HG02798 (cell line): ENCODE measurements around the gene NUMBL.
"Not testable (repeated sequence)": the region's sequence is repeated elsewhere in the genome, so short reads cannot be mapped to it uniquely, and the experiment has no call there.

ENCODE experiments used
- ATAC-seq: cut with Tn5 transposase; IDR thresholded peaks from one replicate; pipeline ENCODE4 v1.9.1; 2021; ENCODE audit warnings: mild to moderate bottlenecking; ENCODE audit not compliant: unreplicated experiment, poor library complexity

Gene NUMBL

GRCh38 chr19:40639638-40639982, 50.8 kb downstream of the NUMBL start:
- ATAC-seq: no peak

DNA sequence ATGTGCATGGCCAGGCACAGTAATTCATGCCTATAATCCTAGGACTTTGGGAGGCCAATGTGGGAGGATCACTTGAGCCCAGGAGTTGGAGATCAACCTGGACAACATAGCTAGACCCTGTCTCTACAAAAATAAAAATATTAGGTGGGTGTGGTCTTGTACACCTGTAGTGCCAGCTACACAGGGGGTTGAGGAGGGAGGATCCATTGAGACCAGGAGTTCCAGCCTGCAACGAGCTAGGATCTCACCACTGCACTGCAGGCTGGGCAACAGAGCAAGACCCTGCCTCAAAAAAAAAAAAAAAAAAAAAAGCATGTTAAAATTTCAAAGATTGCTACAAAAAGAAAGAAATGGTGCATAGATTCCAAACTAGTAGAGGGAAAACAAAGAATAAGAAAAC, 52.1 kb downstream of the NUMBL start:
- ATAC-seq: no peak

GRCh38 chr19:40633207-40633606, 57.2 kb downstream of the NUMBL start:
- no peak for ATAC-seq

GRCh38 chr19:40632311-40633036, 58.0 kb downstream of the NUMBL start:
- ATAC-seq: no peak

GRCh38 chr19:40630571-40631160, 59.8 kb downstream of the NUMBL start:
- no peak for ATAC-seq

DNA sequence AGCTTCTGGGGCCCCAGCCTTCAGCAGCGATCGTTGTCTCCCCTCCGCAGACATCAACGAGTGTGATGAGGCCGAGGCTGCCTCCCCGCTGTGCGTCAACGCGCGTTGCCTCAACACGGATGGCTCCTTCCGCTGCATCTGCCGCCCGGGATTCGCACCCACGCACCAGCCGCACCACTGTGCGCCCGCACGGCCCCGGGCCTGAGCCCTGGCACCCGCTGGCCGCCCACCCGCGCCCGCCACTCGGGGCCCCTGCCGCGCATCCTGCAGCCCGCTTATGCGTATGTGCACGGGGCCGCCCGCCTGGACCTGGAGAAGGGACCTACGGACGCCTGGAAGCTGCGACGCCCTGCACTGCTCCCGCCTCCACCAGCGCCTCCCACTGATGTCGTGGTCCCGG, 61.1 kb downstream of the NUMBL start:
- no peak for ATAC-seq

DNA sequence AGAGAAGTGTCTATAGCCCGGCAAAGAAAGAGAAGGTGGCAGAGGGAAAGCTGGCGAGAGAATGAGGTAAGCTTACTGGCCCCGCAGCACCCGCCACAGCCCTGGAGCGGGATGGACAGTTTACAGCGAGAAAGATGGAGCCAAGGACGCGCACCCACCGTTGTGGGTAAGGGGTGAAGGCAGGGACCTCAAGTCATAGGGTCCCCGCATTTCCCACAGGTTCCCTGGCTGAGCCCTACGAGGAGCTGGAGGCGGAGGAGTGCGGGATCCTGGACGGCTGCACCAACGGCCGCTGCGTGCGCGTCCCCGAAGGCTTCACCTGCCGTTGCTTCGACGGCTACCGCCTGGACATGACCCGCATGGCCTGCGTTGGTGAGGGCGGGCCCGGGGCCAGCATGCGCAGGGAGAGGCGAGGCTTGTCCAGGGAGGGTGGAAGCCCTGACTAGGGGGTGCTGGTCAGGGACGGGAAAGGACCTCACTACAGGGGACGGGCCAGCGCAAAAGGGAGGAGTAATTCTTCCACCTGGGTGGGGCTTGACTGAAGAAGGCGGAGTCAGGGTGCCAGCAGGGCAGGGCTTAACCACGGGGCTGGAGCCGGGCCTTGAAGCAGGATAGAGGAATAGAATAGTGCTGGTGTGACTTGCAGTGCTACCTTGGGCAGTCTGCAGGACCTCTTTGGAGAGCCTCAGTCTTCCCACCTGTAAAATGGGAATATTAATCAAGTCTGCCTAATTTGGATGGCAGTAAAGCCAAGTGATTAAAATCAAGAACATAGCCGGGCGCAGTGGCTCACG, 62.8 kb downstream of the NUMBL start:
- no peak for ATAC-seq

DNA sequence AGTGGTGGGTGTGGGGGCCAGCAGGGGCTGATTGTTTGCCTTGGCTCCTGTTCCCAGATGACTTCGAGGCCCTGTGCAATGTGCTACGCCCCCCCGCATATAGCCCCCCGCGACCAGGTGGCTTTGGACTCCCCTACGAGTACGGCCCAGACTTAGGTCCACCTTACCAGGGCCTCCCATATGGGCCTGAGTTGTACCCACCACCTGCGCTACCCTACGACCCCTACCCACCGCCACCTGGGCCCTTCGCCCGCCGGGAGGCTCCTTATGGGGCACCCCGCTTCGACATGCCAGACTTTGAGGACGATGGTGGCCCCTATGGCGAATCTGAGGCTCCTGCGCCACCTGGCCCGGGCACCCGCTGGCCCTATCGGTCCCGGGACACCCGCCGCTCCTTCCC, 63.5 kb downstream of the NUMBL start:
- ATAC-seq: no peak

DNA sequence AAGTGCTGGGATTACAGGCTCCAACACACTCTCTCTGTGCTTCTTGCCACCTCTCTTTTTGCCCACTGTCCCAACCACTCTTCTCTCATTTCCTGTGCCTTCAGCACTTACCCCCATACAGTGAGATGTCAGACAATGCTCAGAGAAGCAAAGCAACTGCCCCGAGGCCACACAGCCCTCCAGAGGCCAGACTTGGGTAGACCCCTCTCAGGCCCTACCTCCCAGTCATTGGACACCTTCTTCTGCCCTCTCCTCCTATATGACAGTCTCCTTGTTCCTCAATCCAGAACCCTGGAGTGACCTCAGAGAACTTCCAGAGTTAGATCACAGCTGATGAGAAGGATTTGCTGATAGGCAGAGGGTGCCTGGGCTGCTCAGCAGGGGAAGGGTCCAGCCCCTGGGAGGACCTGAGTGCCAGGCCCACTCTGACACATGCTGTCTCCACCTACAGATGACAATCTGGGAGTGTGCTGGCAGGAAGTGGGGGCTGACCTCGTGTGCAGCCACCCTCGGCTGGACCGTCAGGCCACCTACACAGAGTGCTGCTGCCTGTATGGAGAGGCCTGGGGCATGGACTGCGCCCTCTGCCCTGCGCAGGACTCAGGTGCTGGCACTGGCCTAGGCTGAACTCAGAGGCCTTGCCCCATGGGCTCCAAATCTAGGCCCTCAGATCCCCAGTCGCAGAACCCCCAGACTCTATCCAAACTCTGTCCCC, 64.9 kb downstream of the NUMBL start:
- ATAC-seq: no peak

- not testable (repeated sequence) for ATAC-seq
These were observed 65.9 kb downstream of the NUMBL start for GRCh38 chr19:40624369-40625153.

DNA sequence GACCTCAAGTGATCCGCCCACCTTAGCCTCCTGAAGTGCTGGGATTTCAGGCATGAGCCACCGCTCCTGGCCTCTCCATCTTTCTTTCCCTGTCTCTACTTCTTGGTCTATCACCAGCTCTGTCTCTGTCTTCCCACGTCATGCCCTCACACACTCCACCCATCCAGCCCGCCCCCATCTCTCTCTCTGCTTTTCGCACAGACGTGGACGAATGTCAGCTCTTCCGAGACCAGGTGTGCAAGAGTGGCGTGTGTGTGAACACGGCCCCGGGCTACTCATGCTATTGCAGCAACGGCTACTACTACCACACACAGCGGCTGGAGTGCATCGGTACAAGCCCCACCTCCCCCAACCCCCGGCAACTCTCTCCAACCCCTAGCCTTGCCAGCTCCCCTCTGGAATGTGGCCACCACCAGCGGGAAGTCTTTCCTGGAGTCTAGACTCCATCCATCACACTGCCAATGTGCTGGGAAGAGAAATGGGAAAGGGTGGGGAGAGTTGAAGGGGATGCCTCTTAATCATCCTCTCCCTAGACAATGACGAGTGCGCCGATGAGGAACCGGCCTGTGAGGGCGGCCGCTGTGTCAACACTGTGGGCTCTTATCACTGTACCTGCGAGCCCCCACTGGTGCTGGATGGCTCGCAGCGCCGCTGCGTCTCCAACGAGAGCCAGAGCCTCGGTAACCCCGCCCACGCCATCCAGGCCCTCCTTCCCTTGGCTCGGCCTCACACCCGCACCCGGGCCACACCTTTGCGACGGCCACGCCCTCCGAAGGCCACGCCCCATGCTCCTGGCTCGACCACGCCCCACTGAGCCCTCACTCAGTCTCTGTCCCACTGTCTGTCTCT, 66.8 kb downstream of the NUMBL start:
- ATAC-seq: no peak

GRCh38 chr19:40622773-40623075, 67.7 kb downstream of the NUMBL start:
- ATAC-seq: no peak

GRCh38 chr19:40621966-40622772, 68.3 kb downstream of the NUMBL start:
- ATAC-seq: no peak

GRCh38 chr19:40621283-40621682, 69.2 kb downstream of the NUMBL start:
- ATAC-seq: no peak

- ATAC-seq: no peak
These were observed 70.3 kb downstream of the NUMBL start for GRCh38 chr19:40620161-40620485.

DNA sequence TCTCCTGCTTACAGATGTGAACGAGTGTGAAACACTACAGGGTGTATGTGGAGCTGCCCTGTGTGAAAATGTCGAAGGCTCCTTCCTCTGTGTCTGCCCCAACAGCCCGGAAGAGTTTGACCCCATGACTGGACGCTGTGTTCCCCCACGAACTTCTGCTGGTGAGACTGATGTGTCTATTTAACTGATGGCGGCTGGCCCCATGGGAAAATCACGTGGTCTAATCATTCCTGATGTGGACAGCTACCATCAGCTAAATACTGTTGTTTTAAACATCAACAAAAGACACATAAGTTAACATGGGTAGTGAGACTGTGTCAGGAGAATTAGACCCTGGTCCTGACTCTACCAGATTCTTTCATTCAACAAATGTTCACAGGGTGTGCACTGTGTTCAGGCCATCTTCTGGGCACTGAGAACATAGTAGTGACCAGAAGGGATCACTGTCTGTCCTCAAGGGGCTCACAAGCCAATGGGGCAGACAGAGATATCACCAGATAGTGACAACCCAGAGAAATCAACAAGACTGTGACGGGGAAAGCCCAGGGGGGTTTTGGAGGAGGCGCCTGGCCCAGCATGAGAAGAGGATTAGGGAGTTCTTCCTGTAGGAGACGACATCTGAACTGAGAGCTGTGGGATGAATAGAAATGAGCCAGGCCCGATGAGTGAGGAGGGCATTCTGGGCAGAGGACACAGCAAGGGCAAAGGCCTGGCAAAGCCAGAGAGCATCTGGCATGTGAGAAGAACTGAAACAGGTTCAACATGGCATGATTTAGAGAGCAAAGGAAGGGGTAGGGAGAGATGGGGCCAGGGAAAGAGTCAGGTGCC, 70.9 kb downstream of the NUMBL start:
- no peak for ATAC-seq

DNA sequence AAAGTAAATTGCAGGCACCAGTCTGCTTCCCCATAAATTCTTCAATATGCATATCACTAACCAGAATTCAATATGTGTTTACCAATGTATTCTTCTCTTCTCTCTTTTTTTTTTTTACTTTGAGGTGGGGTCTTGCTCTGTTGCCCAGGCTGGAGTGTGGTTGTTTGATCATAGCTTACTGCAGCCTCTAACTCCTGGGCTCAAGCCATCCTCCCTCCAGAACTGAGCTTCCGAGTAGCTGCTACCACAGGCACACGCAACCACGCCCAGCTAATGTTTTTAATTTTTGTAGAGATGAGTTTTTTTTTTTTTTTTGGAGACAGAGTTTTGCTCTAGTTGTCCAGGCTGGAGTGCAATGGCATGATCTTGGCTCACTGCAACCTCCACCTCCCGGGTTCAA, 72.5 kb downstream of the NUMBL start:
- ATAC-seq: no peak

- ATAC-seq: no peak
These were observed 73.5 kb downstream of the NUMBL start for GRCh38 chr19:40616941-40617340.
